Colonic mucosa (tissue), 4 donors: ENCODE results near the gene PACS1. TPM values are rescaled to one million over a fixed set of nuclear protein-coding genes. Genes with fewer than 3 reads are reported as not detected.

Experiments used
- DNase-seq: peaks from one replicate; pipeline ENCODE4 v3.0.0-alpha.2; 2020
- H3K27ac ChIP-seq: fragments of 200-600 bp; one replicate; pipeline ENCODE4 v1.8.0; 2021
- H3K27me3 ChIP-seq: fragments of 200-600 bp; one replicate; pipeline ENCODE4 v1.8.0; 2021
- H3K36me3 ChIP-seq: fragments of 200-600 bp; one replicate; pipeline ENCODE4 v1.8.0; 2021
- H3K4me1 ChIP-seq: fragments of 200-600 bp; one replicate; pipeline ENCODE4 v1.8.0; 2021; ENCODE audit warnings: mild to moderate bottlenecking
- H3K4me3 ChIP-seq: fragments of 200-600 bp; one replicate; pipeline ENCODE4 v1.8.0; 2021
- H3K9ac ChIP-seq, 2 donors: one replicate each; pipeline ENCODE4 v1.7.0; 2013; ENCODE audit warnings: control low read depth in 2 of 2, low read depth in 2 of 2, low read length in 2 of 2
- H3K9me3 ChIP-seq: fragments of 200-600 bp; one replicate; pipeline ENCODE4 v1.8.0; 2021
- CTCF ChIP-seq: fragments of 200-600 bp; IDR thresholded peaks from one replicate; pipeline ENCODE4 v1.8.0; 2022; ENCODE audit warnings: antibody characterized with exemption, mild to moderate bottlenecking
- intact Hi-C: fragments of 100-400 bp; cut with DNase I; formaldehyde crosslinking; loops from one replicate; pipeline ENCODE4 v1.14.1; 2022
- total RNA-seq, 2 donors: library from RNA; stranded (reverse); fragmentation: NEBNext Ultra II Directional in 1 of 2; extraction: Animal tissue kit (Norgen Biotek cat#: 25700) in 1 of 2; gene quantifications; one replicate each; pipeline ENCODE4 v1.2.1, GENCODE V29; 2021
- donor health status: healthy.
- donor health status: DM: no; HTN: no; CAD: no.
- donor health status: DM: no; HTN: no; CAD: no.

PACS1 gene
- total RNA-seq, 2 donors from 2014 or later: 10.1 to 20.9 TPM

DNA sequence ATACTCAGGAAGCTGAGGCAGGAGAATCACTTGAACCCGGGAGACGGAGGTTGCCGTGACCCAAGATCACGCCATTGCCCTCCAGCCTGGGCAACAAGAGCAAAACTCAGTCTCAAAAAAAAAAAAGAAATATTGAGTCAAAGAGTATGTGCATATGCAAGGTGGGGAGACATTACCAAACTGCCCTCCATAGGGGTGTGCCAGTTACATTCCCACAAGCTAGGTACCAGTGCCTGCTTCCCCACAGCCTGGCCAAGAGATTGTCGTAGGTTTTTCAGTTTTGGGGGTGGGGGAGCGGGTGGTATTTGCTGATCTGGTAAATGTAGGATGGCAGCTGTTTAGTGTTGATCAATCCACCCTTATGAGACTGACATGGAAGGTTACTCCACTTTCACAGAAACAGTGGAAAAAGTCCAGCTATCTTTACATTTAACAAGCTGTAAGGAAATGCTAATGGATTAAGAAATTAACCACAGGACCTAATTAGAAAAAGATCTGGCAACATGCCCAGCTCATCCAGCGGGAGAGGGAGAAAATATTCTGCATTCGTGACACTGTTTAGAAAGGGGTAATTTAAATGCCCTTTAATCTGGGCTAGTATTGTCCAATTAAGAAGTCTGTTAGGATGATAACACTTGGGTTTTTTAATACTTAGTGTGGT is 89.4 kb downstream of the PACS1 start:
- H3K27me3 ChIP-seq: no peaks in the 10 kb centered on the region
- H3K4me3 ChIP-seq: no peak overlapping the region
- DNase-seq: no peak
- no peaks in the 10 kb centered on the region for H3K36me3 ChIP-seq
- no peak for TF ChIP-seq CTCF
- no peak overlapping the region for H3K9ac ChIP-seq
- no peaks in the 10 kb centered on the region for H3K4me1 ChIP-seq
- no peaks in the 10 kb centered on the region for H3K9me3 ChIP-seq
- H3K27ac ChIP-seq: no peak overlapping the region
- intact Hi-C loops: no loop called here

GRCh38 chr11:66160709-66161108 is 90.6 kb downstream of the PACS1 start:
- intact Hi-C loops: no loop called here
- Histone ChIP-seq H3K4me1 (no peaks in the 10 kb centered on the region), H3K27ac (no peak overlapping the region), H3K36me3 (no peaks in the 10 kb centered on the region), H3K9ac (no peak overlapping the region), H3K27me3 (no peaks in the 10 kb centered on the region), H3K4me3 (no peak overlapping the region), H3K9me3 (no peaks in the 10 kb centered on the region)
- no peak for DNase-seq
- no peak for TF ChIP-seq CTCF

- no peaks in the 10 kb centered on the region for H3K9me3 ChIP-seq
- H3K9ac ChIP-seq: no peak overlapping the region
- H3K27ac ChIP-seq: no peak overlapping the region
- intact Hi-C loops: no loop called here
- H3K4me1 ChIP-seq: no peaks in the 10 kb centered on the region
- no peaks in the 10 kb centered on the region for H3K27me3 ChIP-seq
- H3K36me3 ChIP-seq: no peaks in the 10 kb centered on the region
- TF ChIP-seq CTCF: no peak
- DNase-seq: no peak
- no peak overlapping the region for H3K4me3 ChIP-seq
Observed at GRCh38 chr11:66168289-66168688, 98.2 kb downstream of the PACS1 start.

DNA sequence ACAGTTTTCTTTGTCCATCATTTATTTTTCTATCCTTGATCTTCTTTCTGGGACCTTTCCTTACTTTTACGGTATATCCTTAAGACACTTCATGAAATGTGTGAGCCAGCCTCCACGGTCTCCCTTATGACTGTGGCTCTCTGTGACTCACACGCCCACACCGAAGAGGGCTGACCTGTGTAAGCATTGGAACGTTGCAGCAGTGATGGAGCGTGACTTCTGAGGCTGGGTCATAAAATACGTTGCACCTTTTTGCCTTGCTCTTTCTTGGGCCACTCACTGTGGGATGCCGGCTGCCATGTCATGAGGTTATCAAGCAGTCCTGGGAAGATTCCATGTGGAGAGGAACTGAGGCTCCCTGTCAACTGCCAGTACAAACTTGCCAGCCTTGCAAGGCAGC is 102.1 kb downstream of the PACS1 start:
- Histone ChIP-seq H3K9me3 (no peaks in the 10 kb centered on the region), H3K4me3 (no peak overlapping the region), H3K27me3 (no peaks in the 10 kb centered on the region), H3K27ac (no peak overlapping the region), H3K9ac (no peak overlapping the region), H3K4me1 (no peaks in the 10 kb centered on the region), H3K36me3 (no peaks in the 10 kb centered on the region)
- DNase-seq: no peak
- intact Hi-C loops: no loop called here
- no peak for TF ChIP-seq CTCF

- intact Hi-C loops: no loop called here
- TF ChIP-seq CTCF: no peak
- Histone ChIP-seq H3K36me3 (no peaks in the 10 kb centered on the region), H3K27me3 (no peaks in the 10 kb centered on the region), H3K9me3 (no peaks in the 10 kb centered on the region), H3K4me3 (no peak overlapping the region), H3K9ac (no peak overlapping the region), H3K4me1 (no peaks in the 10 kb centered on the region), H3K27ac (no peak overlapping the region)
- no peak for DNase-seq
Observed at GRCh38 chr11:66176650-66177049, 106.6 kb downstream of the PACS1 start.
